GM12872 (cell line): ENCODE results near the gene EPHA1.
A peak's percentile ranks its signal among the peaks of the same experiment; 100 is the strongest.

Experiments used
- TF ChIP-seq, protein P1 (sequence below): IDR thresholded peaks from 3 replicates; pipeline ENCODE4 v1.5.1; 2011; ENCODE audit warnings: low read depth, mild to moderate bottlenecking, low read length, moderate library complexity; ENCODE audit not compliant: insufficient read depth

The EPHA1 gene

DNA sequence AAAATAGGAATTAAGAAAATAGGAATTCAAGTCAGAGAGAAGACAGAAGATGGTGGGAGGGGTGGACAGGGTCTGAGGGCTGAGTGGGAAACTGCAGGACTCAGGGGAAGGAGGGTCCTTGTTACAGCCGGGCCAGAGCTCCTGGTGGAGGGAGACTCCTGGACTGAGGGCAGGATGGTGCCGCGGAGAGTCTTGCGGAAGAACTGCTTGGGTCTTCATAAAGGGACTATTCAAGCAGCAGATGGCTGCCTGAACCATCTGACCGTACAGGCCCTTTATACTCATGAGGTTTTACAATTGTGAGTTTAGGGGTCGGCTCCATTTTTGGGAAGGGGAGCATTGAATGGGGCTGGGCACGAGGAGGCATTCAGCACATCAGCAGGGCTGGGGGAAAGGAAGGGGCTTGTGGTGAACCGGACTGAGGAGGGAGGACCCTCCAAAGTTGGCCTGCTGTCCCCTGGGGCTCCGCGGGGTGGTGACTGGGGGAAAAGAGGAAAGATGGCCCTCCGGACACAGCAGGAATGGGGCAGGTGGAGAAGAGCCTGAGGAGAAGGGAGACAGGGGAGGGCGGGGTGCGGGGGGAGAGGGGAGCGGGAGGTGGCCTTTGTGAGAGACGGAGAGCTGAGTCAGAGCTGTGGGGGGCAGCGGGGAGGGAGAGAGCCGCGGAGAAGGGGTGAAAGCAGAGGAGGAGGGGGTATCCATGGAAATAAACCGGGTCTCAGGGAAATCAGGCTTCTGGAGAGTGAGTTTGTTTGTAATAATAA lies 47.7 kb downstream of the EPHA1 start:
- TF ChIP-seq, protein P1, sequence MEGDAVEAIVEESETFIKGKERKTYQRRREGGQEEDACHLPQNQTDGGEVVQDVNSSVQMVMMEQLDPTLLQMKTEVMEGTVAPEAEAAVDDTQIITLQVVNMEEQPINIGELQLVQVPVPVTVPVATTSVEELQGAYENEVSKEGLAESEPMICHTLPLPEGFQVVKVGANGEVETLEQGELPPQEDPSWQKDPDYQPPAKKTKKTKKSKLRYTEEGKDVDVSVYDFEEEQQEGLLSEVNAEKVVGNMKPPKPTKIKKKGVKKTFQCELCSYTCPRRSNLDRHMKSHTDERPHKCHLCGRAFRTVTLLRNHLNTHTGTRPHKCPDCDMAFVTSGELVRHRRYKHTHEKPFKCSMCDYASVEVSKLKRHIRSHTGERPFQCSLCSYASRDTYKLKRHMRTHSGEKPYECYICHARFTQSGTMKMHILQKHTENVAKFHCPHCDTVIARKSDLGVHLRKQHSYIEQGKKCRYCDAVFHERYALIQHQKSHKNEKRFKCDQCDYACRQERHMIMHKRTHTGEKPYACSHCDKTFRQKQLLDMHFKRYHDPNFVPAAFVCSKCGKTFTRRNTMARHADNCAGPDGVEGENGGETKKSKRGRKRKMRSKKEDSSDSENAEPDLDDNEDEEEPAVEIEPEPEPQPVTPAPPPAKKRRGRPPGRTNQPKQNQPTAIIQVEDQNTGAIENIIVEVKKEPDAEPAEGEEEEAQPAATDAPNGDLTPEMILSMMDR, result no peak

DNA sequence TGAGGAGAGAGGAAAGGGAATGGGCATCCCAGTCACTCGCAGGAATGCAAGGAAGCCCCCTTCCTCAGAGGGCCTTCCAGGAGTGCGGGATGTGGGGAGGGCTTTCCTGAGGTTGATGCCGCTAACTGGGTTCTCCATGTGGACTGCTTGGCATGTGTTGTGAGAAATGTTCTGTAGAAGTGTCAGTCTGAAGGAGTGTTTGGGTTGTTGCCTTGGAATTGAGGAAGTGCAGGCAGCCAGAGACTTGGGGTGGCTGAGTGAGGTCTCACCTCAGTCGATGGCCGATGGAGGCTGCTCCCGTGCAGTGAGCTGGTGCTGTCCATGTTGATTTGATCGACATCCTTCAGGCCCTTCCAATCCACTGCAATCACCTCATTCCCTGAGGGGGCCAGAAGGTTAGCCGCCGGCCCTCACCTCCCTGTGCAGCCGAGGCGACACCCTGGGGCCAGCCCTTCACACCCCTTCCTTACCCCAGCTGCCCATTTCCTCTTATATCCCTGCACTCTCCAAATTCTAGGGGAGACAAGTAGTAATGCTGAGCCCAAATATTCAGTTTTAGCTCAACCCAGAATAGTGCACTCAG lies 48.8 kb downstream of the EPHA1 start:
- TF ChIP-seq, protein P1, result no peak

DNA sequence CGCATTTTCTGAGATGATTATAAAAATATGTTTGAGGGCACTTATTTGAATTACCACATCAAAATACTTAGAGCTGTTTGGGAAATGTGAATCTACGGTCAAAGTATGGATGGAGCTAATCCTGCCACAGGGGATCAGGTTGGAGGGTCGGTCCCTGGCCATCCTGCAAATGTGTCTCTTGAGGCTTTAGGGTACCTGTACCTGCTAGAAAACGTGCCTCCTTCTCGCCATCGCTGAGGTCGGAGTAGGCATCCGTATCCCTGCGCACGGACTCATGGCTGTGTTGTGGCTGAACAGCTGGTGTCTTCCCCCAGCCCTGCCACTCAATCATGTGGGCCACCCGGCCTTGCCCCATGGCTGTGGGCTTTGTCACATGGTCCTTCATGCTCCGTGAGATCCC lies 50.0 kb downstream of the EPHA1 start:
- TF ChIP-seq, protein P1, result no peak

DNA sequence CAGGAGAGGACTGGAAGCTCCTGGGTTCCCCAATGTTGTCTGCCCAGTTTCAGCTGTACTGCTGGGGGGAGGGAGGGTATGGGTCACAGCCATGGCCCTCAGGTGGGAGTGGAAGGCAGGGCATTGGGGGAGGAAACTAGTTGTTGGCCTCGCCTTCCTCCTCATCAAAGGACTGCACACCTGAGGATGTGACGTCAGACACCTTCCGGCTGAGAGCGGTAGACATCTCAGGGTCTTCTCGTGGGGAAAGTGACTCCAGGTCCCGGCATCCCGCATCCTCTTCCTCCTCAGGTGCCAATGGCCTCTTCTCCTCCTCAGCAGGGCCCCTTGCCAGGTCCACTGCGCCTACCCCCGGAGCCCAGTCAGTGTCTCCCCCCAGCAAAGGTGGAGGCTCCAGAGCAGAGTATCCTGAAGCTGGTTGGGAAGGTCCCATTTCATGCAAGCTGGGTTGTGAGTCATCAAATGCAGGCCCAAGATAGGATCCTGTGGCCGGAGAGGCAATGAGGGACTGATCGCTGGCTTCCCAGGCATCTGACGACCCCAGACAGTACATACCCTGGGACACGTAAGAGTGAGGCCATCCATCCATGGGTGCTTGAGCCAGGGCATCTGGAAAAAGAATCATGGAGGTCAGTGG lies 52.1 kb downstream of the EPHA1 start:
- TF ChIP-seq, protein P1, result no peak

DNA sequence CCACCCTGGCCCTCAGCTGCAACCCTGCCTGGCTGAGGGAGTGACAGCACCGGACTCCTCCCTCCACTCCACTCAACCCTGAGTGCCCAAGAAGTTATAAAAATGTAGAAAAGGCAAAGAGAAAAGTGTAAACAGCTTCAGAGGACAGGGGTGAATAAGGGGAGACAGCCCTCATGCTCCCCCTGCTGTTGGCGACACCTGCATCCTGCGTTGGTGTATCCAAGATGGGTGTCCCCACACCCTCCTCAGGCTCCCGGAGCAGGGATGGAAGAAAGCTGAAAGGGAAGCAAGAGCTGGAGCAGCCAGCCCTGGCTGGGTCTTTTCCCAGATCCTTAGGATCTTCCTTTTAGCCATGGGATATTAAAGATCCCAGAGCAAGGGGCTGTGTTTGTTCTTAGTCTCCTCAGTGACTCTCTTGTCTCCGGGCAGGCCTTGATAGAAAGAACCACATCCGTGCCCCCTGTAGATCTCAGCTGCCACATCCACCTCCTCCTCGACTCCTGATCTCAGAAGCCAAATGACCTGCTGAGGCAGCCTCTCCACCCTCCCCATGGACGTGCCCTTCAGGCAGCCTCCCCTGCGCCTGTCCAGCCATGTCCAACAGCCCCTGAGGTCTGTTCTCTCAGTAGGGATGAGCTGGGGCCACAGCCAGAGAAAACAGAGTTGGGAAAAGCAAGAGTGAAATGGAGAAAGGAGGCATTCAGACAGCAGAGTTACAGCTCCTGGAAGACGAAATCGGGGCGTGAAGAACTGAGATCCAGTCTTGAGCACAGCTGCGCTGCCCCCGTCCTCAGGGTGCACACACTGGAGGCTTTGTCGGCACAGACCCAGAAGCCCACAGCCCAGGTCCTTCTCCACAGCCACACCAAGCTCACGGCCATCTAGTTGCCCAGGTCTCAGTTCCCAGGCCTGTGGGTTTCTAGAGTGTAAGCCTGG lies 52.9 kb downstream of the EPHA1 start:
- TF ChIP-seq, protein P1, result 0 out of 3 replicates have a peak, but pooled peaks have one; percentile 15

DNA sequence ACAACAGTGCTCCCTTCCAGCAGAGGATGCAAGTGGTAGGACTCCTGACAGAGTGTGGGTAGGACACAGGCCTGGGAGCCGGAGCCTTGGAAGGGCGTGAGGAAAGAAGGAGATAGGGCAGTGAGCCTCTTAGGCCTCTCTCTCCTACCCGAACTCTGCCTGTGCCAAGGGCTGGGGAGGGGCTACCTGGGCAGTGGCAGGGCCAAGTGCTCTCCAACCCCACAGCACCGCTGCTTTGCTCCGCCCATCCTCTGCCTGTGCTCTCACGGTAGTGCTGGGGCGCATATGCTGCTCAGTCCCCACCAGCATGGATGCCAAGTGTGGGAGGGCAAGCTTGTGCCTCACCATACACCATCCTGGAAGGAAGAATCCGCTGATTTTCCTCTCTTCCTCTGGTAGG lies 53.7 kb downstream of the EPHA1 start:
- TF ChIP-seq, protein P1, result no peak
